Cortex of kidney (tissue), 1 donor: ENCODE results near the gene DCN.

Experiments used
- DNase-seq: peaks from one replicate; lab custom pipeline; 2025; lab: John Stamatoyannopoulos, UW

DCN gene

GRCh38 chr12:91100906-91101305, 81.7 kb downstream of the DCN start:
- DNase-seq: no peak

- DNase-seq: no peak
These were observed 82.8 kb downstream of the DCN start for GRCh38 chr12:91099836-91100235.

- no peak for DNase-seq
These were observed 83.3 kb downstream of the DCN start for GRCh38 chr12:91099341-91099740.

- DNase-seq: no peak
These were observed 83.7 kb downstream of the DCN start for GRCh38 chr12:91098941-91099340.

DNA sequence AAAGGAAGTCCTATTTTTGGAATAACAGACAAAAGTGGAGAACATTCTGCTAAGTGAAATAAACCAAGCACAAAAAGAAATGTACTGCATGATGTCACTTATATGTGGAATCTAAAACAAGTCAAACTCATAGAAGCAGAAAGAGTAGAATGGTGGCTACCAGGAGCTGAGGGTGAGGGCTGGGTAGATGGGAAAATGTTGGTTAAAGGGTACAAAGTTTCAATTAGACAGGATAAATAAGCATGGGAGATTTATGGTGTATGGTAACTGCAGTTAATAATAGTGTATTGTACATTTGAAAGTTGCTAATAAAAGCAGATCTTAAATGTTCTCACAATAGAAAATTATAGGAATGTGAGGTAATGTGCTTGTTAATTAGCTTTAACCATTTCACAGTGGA, 84.2 kb downstream of the DCN start:
- no peak for DNase-seq

DNA sequence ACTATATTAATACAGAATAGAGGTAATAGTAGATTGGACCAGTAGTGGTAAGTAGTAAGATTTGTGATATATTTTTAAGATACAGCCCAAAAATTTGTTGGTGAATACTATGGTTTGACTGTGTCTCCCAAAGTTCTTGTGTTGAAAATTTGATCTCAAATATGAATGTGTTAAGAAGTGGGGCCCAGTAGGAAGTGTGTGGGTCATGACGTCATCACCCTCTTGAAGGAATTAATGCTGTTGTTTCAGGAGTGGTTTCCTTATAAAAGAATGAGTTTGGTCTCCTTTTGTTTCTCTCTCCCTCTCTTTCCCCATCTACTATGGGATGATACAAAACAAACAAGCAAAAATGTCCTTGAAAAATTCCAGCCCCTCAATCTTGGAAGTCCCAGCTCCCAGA, 87.7 kb downstream of the DCN start:
- no peak for DNase-seq

GRCh38 chr12:91094032-91094662, 88.5 kb downstream of the DCN start:
- DNase-seq: no peak

- no peak for DNase-seq
These were observed 89.3 kb downstream of the DCN start for GRCh38 chr12:91093341-91093740.

GRCh38 chr12:91091916-91092715, 90.5 kb downstream of the DCN start:
- DNase-seq: no peak
